Sigmoid colon (tissue), 7 donors: ENCODE results near the gene PRDM16. TPM values are rescaled to one million over a fixed set of nuclear protein-coding genes. Genes with fewer than 3 reads are reported as not detected.

Experiments used
- DNase-seq: peaks from one replicate; pipeline ENCODE4 v3.0.0-alpha.2; 2019
- H3K27ac ChIP-seq, 4 donors: fragments of 200-600 bp; sonication (generic); one replicate each; pipeline ENCODE4 v1.5.1; 2016 to 2019; ENCODE audit warnings: mild to moderate bottlenecking in 1 of 4
- H3K27me3 ChIP-seq, 3 donors: fragments of 200-600 bp; sonication (generic); one replicate each; pipeline ENCODE4 v1.5.1; 2019; ENCODE audit warnings: mild to moderate bottlenecking in 1 of 3
- H3K36me3 ChIP-seq, 4 donors: fragments of 200-600 bp; sonication (generic); one replicate each; pipeline ENCODE4 v1.5.1; 2016 to 2019
- H3K4me1 ChIP-seq, 4 donors: fragments of 200-600 bp; sonication (generic); one replicate each; pipeline ENCODE4 v1.5.1; 2017 to 2019
- H3K4me3 ChIP-seq, 4 donors: fragments of 200-600 bp; sonication (generic); one replicate each; pipeline ENCODE4 v1.5.1; 2017 to 2019; ENCODE audit warnings: mild to moderate bottlenecking in 2 of 4, moderate library complexity in 1 of 4
- H3K9me3 ChIP-seq, 4 donors: fragments of 200-600 bp in 3 of 4; sonication (generic) in 3 of 4; one replicate each; pipeline versions ENCODE4 v1.5.1 to v1.6.1; 2013 to 2019
- CTCF ChIP-seq, 4 experiments: fragments of 450-650 bp in 3 of 4; fragments of 200-600 bp in 1 of 4; IDR thresholded peaks; one replicate each; pipeline ENCODE4 v1.5.1; 2016 to 2019; ENCODE audit warnings: antibody characterized with exemption in 4 of 4, mild to moderate bottlenecking in 3 of 4, moderate library complexity in 2 of 4
- EP300 ChIP-seq, 4 donors: sonication (generic); formaldehyde crosslinking; IDR thresholded peaks; one replicate each; pipeline ENCODE4 v1.6.1; 2017; ENCODE audit warnings: antibody characterized with exemption in 4 of 4
- POLR2A ChIP-seq, 2 donors: fragments of 450-650 bp; IDR thresholded peaks; one replicate each; pipeline ENCODE4 v1.6.1; 2016; ENCODE audit warnings: antibody characterized with exemption in 2 of 2, mild to moderate bottlenecking in 2 of 2, moderate library complexity in 2 of 2
- POLR2AphosphoS5 ChIP-seq, 4 donors: sonication (generic); formaldehyde crosslinking; IDR thresholded peaks; one replicate each; pipeline ENCODE4 v1.6.1; 2017; ENCODE audit warnings: antibody characterized with exemption in 4 of 4
- WGBS, 2 donors: extraction: QIAGEN DNeasy Blood & Tissue Kit; methylation state at CpG; one replicate each; pipeline ENCODE4 v1.1.7; 2013; 5-methylcytosine and 5-hydroxymethylcytosine counted together
- intact Hi-C: fragments of 100-400 bp; cut with DNase I; formaldehyde crosslinking; loops from one replicate; pipeline ENCODE4 v1.15.1; 2023
- polyA plus RNA-seq, 3 donors: library from polyadenylated mRNA; stranded (reverse); fragments of 200-250 nt; gene quantifications; one replicate each; pipeline ENCODE4 v1.2.3, GENCODE V29; 2013
- total RNA-seq, 4 donors: library from RNA; depleted of rRNA; stranded (reverse); fragments of >200 nt; gene quantifications; one replicate each; pipeline ENCODE4 v1.1.0, GENCODE V29; 2016
- donor health status: healthy with polysubstance abuse.
- donor health status: Bipolar disorder and iron deficiency.
- donor health status: healthy.

PRDM16 gene
- total and polyA plus RNA-seq, 7 donors: under 0.01 to 1.7 (median 0.49) TPM

GRCh38 chr1:3149277-3149676 lies 80.3 kb downstream of the PRDM16 start:
- Histone ChIP-seq H3K4me3 (no peak overlapping the region), H3K27ac (no peak overlapping the region), H3K4me1 (peaks cover 0 to 12% (median 5%) of the 10 kb centered on the region in 4 donors), H3K27me3 (peaks cover 11 to 57% (median 16%) of the 10 kb centered on the region in 3 donors), H3K9me3 (no peaks in the 10 kb centered on the region), H3K36me3 (no peaks in the 10 kb centered on the region)
- intact Hi-C loops: no loop called here
- DNase-seq: no peak
- TF ChIP-seq POLR2AphosphoS5 (IDR thresholded peaks at IDR 0.05): no peak
- TF ChIP-seq EP300 (IDR thresholded peaks at IDR 0.05): no peak
- TF ChIP-seq CTCF (IDR thresholded peaks at IDR 0.05): no peak
- no peak for TF ChIP-seq POLR2A (IDR thresholded peaks at IDR 0.05)
- 71 to 86% methylated on average over 8 of the region's 8 CpGs for WGBS, 2 donors

GRCh38 chr1:3151456-3151855 lies 82.5 kb downstream of the PRDM16 start:
- intact Hi-C loops: no loop called here
- no peak overlapping the region for H3K4me3 ChIP-seq
- TF ChIP-seq POLR2AphosphoS5 (IDR thresholded peaks at IDR 0.05) (no peak), CTCF (IDR thresholded peaks at IDR 0.05) (no peak), POLR2A (IDR thresholded peaks at IDR 0.05) (no peak), EP300 (IDR thresholded peaks at IDR 0.05) (no peak)
- H3K4me1 ChIP-seq: no peaks in the 10 kb centered on the region
- H3K27ac ChIP-seq: no peak overlapping the region
- peaks cover 0 to 51% (median 0%) of the 10 kb centered on the region in 3 donors for H3K27me3 ChIP-seq
- H3K36me3 ChIP-seq: no peaks in the 10 kb centered on the region
- DNase-seq: no peak
- 90 to 93% methylated on average over 14 of the region's 14 CpGs for WGBS, 2 donors
- H3K9me3 ChIP-seq: no peaks in the 10 kb centered on the region

- H3K27me3 ChIP-seq: peaks cover 0 to 56% (median 2%) of the 10 kb centered on the region in 3 donors
- intact Hi-C loops: no loop called here
- no peak overlapping the region for H3K4me3 ChIP-seq
- no peaks in the 10 kb centered on the region for H3K36me3 ChIP-seq
- no peaks in the 10 kb centered on the region for H3K4me1 ChIP-seq
- TF ChIP-seq EP300 (IDR thresholded peaks at IDR 0.05): no peak
- no peak for TF ChIP-seq POLR2AphosphoS5 (IDR thresholded peaks at IDR 0.05)
- TF ChIP-seq POLR2A (IDR thresholded peaks at IDR 0.05): no peak
- H3K9me3 ChIP-seq: no peaks in the 10 kb centered on the region
- no peak overlapping the region for H3K27ac ChIP-seq
- DNase-seq: no peak
Measured at GRCh38 chr1:3152143-3152542, 83.1 kb downstream of the PRDM16 start.

GRCh38 chr1:3153197-3153596 lies 84.2 kb downstream of the PRDM16 start:
- no peak for TF ChIP-seq POLR2AphosphoS5 (IDR thresholded peaks at IDR 0.05)
- no peak for TF ChIP-seq CTCF (IDR thresholded peaks at IDR 0.05)
- no peak for TF ChIP-seq EP300 (IDR thresholded peaks at IDR 0.05)
- no peak for TF ChIP-seq POLR2A (IDR thresholded peaks at IDR 0.05)

GRCh38 chr1:3153902-3154795 lies 85.1 kb downstream of the PRDM16 start:
- H3K4me1 ChIP-seq: no peaks in the 10 kb centered on the region
- H3K36me3 ChIP-seq: no peaks in the 10 kb centered on the region
- H3K4me3 ChIP-seq: no peak overlapping the region
- DNase-seq: no peak
- no peaks in the 10 kb centered on the region for H3K9me3 ChIP-seq
- no peak overlapping the region for H3K27ac ChIP-seq
- no peak for TF ChIP-seq CTCF (IDR thresholded peaks at IDR 0.05)
- no peak for TF ChIP-seq POLR2A (IDR thresholded peaks at IDR 0.05)
- TF ChIP-seq EP300 (IDR thresholded peaks at IDR 0.05): no peak
- WGBS, 2 donors: 88 to 92% methylated on average over 38 of the region's 38 CpGs
- intact Hi-C loops: no loop called here
- peaks cover 0 to 39% (median 2%) of the 10 kb centered on the region in 3 donors for H3K27me3 ChIP-seq

More at GRCh38 chr1:3153197-3153596, 84.2 kb downstream of the PRDM16 start:
- Histone ChIP-seq H3K36me3 (no peaks in the 10 kb centered on the region), H3K4me3 (no peak overlapping the region), H3K27ac (no peak overlapping the region), H3K27me3 (peaks cover 0 to 48% (median 2%) of the 10 kb centered on the region in 3 donors), H3K4me1 (no peaks in the 10 kb centered on the region), H3K9me3 (no peaks in the 10 kb centered on the region)
- DNase-seq: no peak
- intact Hi-C loops: no loop called here
- WGBS, 2 donors: 91 to 94% methylated on average over 13 of the region's 13 CpGs
